ENCODE data around the gene ERO1B. TPM values are rescaled to one million over a fixed set of nuclear protein-coding genes. Genes with fewer than 3 reads are reported as not detected.
"Not testable (repeated sequence)": the region's sequence is repeated elsewhere in the genome, so short reads cannot be mapped to it uniquely, and the experiment has no call there.

The ERO1B gene
- polyA plus RNA-seq, 1 experiment = 0.74 TPM

DNA sequence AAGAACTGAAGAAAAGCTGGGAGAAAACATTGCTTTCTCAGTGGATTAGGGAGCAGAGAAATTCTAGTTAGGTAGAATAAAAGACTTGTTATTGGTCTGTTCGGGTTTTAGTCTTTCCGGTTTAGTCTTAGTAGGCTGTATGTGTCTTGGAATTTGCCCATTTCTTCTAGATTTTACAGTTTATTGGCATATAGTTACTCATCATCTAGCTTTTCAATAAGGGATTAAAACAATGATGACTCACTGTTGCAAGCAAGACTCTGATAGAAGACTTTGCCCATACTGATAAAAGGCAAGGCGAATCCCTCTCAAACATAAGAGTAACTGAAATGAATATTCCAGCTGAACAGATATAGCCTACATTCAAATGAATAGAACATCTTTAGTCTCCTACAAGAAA lies 77.1 kb downstream of the ERO1B start:
- ChIA-PET POLR2A (no interaction called here), CTCF (interaction anchor here (1.6 kb wide), 1 partner anchor 16 kb away, joined by 3 read pairs; no protein-coding TSS in a partner anchor)
- Histone ChIP-seq H3K4me3 (ENCODE audit: low read depth, low read length) (no peak overlapping the region), H3K27me3 (ENCODE audit: control insufficient read depth, insufficient read depth, low read length) (no peaks in the 10 kb centered on the region), H3K36me3 (ENCODE audit: control insufficient read depth, insufficient read depth, low read length) (0 out of 2 replicates have a peak, but pooled peaks cover 1% of the 10 kb centered on the region)
- TF ChIP-seq, protein P1, sequence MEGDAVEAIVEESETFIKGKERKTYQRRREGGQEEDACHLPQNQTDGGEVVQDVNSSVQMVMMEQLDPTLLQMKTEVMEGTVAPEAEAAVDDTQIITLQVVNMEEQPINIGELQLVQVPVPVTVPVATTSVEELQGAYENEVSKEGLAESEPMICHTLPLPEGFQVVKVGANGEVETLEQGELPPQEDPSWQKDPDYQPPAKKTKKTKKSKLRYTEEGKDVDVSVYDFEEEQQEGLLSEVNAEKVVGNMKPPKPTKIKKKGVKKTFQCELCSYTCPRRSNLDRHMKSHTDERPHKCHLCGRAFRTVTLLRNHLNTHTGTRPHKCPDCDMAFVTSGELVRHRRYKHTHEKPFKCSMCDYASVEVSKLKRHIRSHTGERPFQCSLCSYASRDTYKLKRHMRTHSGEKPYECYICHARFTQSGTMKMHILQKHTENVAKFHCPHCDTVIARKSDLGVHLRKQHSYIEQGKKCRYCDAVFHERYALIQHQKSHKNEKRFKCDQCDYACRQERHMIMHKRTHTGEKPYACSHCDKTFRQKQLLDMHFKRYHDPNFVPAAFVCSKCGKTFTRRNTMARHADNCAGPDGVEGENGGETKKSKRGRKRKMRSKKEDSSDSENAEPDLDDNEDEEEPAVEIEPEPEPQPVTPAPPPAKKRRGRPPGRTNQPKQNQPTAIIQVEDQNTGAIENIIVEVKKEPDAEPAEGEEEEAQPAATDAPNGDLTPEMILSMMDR (IDR thresholded peaks at IDR 0.05; ENCODE audit: insufficient read depth, low read depth, low read length) = no peak
- DNase-seq (ENCODE audit: low read depth) = no peak

GRCh38 chr1:236204039-236204438 lies 77.7 kb downstream of the ERO1B start:
- TF ChIP-seq, protein P1 (IDR thresholded peaks at IDR 0.05; ENCODE audit: insufficient read depth, low read depth, low read length) = no peak
- Histone ChIP-seq H3K4me3 (ENCODE audit: low read depth, low read length) (no peak overlapping the region), H3K27me3 (ENCODE audit: control insufficient read depth, insufficient read depth, low read length) (no peaks in the 10 kb centered on the region), H3K36me3 (ENCODE audit: control insufficient read depth, insufficient read depth, low read length) (0 out of 2 replicates have a peak, but pooled peaks cover 1% of the 10 kb centered on the region)
- ChIA-PET CTCF (no interaction called here), POLR2A (no interaction called here)
- no peak for DNase-seq (ENCODE audit: low read depth)

DNA sequence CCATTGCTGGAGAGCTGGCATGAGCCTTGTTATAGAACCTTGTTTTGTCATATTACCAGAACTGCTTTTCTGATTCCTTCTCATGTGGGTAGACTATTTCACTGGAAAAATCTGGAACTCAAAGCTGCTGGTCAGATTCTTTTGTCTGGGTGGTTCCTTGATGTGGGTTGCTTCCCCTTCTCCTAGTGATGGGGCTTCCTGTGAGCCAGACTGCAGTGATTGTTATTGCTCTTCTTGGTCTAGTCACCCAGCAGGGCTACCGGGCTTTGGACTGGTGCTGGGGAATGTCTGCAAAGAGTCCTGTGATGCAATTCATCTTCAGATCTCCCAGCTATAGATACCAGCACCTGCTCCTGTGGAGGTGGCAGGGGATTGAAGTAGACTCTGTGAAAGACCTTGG lies 80.0 kb downstream of the ERO1B start:
- Histone ChIP-seq H3K36me3 (ENCODE audit: control insufficient read depth, insufficient read depth, low read length) (0 out of 2 replicates have a peak, but pooled peaks cover 1% of the 10 kb centered on the region), H3K27me3 (ENCODE audit: control insufficient read depth, insufficient read depth, low read length) (no peaks in the 10 kb centered on the region), H3K4me3 (ENCODE audit: low read depth, low read length) (no peak overlapping the region)
- POLR2A ChIA-PET = no interaction called here
- DNase-seq (ENCODE audit: low read depth) = no peak
- TF ChIP-seq, protein P1 (IDR thresholded peaks at IDR 0.05; ENCODE audit: insufficient read depth, low read depth, low read length) = no peak
- CTCF ChIA-PET = interaction anchor here (1.4 kb wide), 1 partner anchor 45 kb away, joined by 3 read pairs; no protein-coding TSS in a partner anchor

GRCh38 chr1:236200925-236201324 lies 80.8 kb downstream of the ERO1B start:
- POLR2A ChIA-PET = no interaction called here
- TF ChIP-seq, protein P1 (IDR thresholded peaks at IDR 0.05; ENCODE audit: insufficient read depth, low read depth, low read length) = no peak
- CTCF ChIA-PET = no interaction called here
- Histone ChIP-seq H3K27me3 (ENCODE audit: control insufficient read depth, insufficient read depth, low read length) (no peaks in the 10 kb centered on the region), H3K36me3 (ENCODE audit: control insufficient read depth, insufficient read depth, low read length) (no peaks in the 10 kb centered on the region), H3K4me3 (ENCODE audit: low read depth, low read length) (no peak overlapping the region)
- DNase-seq (ENCODE audit: low read depth) = no peak

- H3K4me3 ChIP-seq (ENCODE audit: low read depth, low read length) = no peak overlapping the region
- DNase-seq (ENCODE audit: low read depth) = no peak
- no peaks in the 10 kb centered on the region for H3K36me3 ChIP-seq (ENCODE audit: control insufficient read depth, insufficient read depth, low read length)
- TF ChIP-seq, protein P1 (IDR thresholded peaks at IDR 0.05; ENCODE audit: insufficient read depth, low read depth, low read length) = no peak
- CTCF ChIA-PET = no interaction called here
- POLR2A ChIA-PET = no interaction called here
- no peaks in the 10 kb centered on the region for H3K27me3 ChIP-seq (ENCODE audit: control insufficient read depth, insufficient read depth, low read length)
Measured at GRCh38 chr1:236193184-236193583, 88.6 kb downstream of the ERO1B start.

- CTCF ChIA-PET = not testable (repeated sequence)
Measured at GRCh38 chr1:236188084-236188483, 93.7 kb downstream of the ERO1B start.

GRCh38 chr1:236186471-236186870 lies 95.3 kb downstream of the ERO1B start:
- H3K36me3 ChIP-seq (ENCODE audit: control insufficient read depth, insufficient read depth, low read length); POLR2A ChIA-PET; H3K4me3 ChIP-seq (ENCODE audit: low read depth, low read length); CTCF ChIA-PET; DNase-seq (ENCODE audit: low read depth); H3K27me3 ChIP-seq (ENCODE audit: control insufficient read depth, insufficient read depth, low read length): not testable (repeated sequence)

More at GRCh38 chr1:236188084-236188483, 93.7 kb downstream of the ERO1B start:
- H3K4me3 ChIP-seq (ENCODE audit: low read depth, low read length); H3K27me3 ChIP-seq (ENCODE audit: control insufficient read depth, insufficient read depth, low read length); H3K36me3 ChIP-seq (ENCODE audit: control insufficient read depth, insufficient read depth, low read length); POLR2A ChIA-PET; DNase-seq (ENCODE audit: low read depth): not testable (repeated sequence)
